Measurements from ENCODE around the gene MROH7.

Gene MROH7

DNA sequence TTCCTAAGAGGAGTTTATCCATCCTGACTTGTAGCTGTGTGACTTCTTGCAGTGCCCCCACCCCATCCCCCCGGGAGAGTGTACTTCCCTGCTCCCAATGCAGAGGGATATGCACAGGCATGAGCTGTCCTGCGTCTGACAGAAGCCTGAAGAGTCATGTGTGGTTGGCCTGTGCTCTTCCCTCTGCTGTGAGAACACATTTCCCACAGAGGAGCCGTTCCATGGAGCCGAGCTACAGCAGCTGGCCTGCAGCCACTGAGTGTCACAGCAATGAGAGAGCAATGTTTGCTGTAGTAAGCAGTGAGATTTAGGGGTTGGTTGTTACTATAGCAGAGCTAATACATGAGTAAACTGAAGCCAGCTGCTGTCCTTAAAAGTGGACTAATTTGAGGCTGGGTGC is 100.7 kb downstream of the MROH7 start:
- no peak for DNase-seq (ENCODE audit: low read depth)

DNA sequence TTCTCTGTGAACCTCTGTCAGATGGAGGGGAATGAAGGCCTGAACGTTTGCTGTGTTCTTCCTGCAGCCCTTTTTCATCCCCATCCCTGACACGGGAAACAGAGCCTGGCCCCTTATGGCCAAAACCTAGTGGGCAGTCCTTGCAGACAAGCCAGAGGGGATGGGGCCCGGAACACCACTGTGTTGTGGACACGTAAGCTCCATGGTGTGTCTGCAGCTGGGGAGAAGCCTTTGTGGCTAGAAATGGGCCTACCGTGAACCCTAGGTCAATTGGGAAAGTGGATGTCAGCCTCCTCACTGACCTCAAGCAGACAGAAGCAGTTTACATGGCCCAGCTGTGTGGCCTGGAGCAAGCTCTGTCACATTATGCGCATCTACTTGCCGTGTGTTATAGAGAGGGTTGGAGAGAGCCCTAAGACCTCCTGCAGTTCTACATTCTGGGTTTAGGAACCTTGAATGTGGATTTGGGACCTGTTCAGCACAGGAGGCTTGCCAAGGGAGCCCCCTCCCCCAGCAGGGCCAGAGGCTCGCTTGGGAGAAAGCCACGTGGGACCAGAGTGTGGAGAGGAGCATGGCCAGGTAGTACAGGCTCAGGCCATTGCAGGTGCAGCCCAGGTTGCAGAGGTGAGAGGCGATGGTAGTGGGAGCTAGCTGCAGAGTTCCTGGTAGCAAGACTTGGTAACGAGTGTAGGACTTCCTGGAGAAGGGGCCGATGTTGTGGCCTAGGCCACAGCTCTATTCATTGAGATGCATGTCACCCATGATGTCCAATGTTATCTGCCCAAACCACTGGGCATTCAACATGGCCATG is 102.0 kb downstream of the MROH7 start:
- DNase-seq (ENCODE audit: low read depth): no peak

DNA sequence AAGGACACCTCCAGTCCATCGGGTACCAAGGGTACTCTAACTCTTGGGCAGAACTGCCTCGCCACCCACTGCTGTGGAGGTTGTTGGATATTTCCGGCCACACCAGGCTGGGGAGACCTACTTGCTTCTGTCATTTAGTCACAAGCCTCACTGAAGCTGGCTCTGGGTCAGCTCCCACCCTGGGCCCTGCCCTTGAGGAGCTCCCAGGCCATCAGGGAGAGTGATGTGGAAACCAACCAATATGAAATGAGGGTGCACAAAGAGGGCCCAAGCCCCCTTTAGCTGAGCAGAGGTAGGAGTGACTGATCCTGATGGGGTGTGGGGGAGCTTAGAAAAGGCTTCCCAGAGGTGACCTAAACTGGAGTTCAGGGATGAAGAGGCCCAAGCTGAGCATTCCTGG is 103.1 kb downstream of the MROH7 start:
- DNase-seq (ENCODE audit: low read depth): no peak

DNA sequence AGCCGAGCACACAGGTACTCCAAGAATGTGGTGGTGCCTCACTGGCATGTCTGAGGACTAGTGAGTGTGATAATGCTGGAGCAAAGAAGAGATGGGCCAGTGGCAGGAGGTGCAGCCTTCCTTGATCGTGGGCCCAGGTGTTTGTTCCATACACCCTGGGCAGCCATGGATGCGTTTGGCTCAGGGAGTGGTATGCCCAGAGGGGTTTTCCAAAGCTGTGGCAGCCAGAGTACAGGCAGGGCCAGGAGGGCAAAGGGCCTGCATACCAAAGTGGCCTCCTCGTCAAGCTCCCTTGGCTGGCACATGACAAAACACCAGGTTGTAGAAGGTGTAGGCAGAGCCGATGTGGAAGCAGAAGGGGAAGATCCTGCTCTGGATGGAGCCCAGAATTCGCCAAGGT is 103.7 kb downstream of the MROH7 start:
- no peak for DNase-seq (ENCODE audit: low read depth)

DNA sequence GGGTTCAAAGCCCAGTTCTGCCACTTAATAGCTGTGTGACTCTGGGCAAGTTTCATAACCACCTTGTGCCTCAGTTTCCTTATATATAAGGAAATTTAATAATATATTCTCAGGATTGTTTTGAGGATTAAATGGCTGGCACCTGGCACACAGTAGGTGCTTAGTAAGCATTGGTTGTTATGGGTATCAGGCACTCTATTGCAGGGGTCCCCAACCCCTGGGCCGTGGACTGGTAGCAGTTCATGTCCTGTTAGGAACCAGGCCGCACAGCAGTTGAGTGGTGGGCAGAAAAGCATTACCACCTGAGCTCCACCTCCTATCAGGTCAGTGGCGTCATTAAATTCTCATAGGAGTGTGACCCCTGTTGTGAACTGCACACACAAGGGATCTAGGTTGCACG is 104.3 kb downstream of the MROH7 start:
- no peak for DNase-seq (ENCODE audit: low read depth)

DNA sequence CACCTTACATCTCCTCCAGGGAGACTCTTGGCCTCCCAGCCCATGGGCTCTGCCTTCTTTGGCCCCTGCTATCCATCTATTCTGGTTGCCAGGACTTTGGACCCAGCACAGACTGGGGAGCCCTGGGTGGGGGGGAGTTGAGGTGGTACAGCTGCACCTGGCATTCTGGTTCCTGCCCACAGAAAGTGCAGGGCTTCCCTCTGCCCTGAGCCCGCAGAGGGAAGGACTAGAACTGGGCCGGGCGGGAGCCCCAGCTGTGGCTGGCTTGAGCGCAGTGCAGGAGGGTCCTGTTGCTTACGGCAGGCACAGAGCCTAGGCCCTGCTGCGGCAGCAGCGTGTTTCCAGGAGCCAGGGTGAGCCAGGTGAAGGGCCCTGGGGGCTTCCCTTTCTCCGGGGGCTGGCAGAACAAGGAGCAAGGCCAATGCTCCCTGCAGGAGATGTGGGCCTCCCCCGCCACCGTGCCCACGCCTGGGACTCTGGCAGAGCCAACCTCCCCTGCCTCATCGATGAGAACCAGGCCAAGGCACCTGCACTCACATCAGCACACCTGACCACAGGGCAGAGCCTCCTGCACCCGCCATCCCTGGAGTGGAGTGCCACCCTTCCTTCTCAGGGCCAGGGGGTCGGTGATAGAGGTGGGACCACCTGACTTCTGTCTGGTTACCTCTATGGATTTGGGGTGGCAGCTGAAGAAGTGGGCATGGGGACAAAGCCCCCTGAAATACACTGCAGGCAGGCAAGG is 106.7 kb downstream of the MROH7 start:
- DNase-seq (ENCODE audit: low read depth): no peak

GRCh38 chr1:54750596-54750995 is 109.0 kb downstream of the MROH7 start:
- no peak for DNase-seq (ENCODE audit: low read depth)

GRCh38 chr1:54751426-54751825 is 109.8 kb downstream of the MROH7 start:
- no peak for DNase-seq (ENCODE audit: low read depth)

DNA sequence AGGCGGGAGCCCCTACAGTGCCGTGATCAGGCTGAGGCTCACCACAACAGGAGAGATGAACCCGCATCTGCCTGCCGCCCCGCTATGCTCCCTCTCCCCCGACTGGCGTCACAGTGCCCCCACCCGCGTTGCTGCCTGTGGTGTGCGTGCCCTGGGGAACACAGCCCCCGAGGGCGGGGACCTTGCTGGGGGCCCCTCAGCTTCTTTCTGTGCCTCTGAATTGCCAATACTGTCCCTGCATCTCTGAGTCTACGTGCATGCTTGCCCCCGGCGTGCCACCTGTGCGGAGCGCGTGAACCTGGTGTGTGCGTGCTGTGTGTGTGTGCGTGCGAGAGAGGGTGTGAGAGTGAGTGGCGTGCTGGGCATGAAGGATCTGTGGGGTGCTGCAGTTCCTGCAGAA is 112.5 kb downstream of the MROH7 start:
- no peak for DNase-seq (ENCODE audit: low read depth)

GRCh38 chr1:54754486-54755285 is 113.1 kb downstream of the MROH7 start:
- no peak for DNase-seq (ENCODE audit: low read depth)

- no peak for DNase-seq (ENCODE audit: low read depth)
Measured at GRCh38 chr1:54757833-54758232, 116.2 kb downstream of the MROH7 start.

DNA sequence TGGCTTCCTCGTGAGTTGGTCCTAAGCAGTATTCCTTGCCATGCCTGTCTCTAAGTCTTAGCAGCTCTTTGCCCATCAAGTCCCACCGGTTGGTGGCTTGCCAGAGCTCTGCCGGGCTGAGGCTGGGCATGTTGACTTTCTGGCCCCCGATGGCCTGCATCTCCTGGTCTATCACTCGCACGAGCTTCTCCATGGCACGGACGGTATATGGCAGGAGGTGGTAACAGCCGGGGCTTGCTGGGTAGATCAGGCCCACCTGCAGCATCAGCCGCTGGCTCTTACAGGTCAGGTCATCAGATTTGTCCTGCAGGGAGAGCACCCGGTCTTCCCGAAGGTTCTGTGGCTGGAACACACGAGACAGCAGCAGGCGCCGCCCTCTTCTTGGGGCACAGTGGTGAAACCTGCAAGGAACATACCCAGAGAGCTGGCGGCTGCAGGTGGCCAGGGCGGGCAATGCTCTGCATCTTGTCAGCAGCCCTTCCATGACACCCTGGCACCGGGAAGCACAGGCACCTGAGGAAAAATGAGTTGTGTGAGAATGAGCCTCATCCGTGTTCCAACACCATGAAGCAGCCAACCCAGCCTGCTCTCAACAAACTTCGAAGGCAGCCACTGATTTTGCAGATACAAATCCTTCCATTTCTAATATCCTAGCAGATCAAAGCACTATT is 117.2 kb downstream of the MROH7 start:
- no peak for DNase-seq (ENCODE audit: low read depth)

Measured in stimulated activated CD8-positive, alpha-beta memory T cell treated with anti-CD3 and anti-CD28 coated beads, Interleukin-7, amount 100 ng/mL, for 24 hours (primary cell).